ENCODE measurements around the gene C2orf66. TPM values are rescaled to one million over a fixed set of nuclear protein-coding genes. Genes with fewer than 3 reads are reported as not detected.

The C2orf66 gene
- total RNA-seq (not detected), polyA plus RNA-seq (not detected)

- DNase-seq (no peak), ATAC-seq (ENCODE audit: low read depth in 2 of 2) (no peak)
- Histone ChIP-seq H3K27ac (ENCODE audit: insufficient read depth, low read length, poor library complexity, severe bottlenecking) (no peak within 1 kb of the TSS), H3K4me3 (ENCODE audit: low read depth, low read length) (no peak within 1 kb of the TSS), H3K9me3 (ENCODE audit: control insufficient read depth in 2 of 2, low read length in 2 of 2) (no peaks in the 10 kb centered on the region), H3K4me1 (ENCODE audit: control insufficient read depth, insufficient read depth, low read length, poor library complexity, severe bottlenecking) (no peaks in the 10 kb centered on the region), H3K36me3 (ENCODE audit: control insufficient read depth, insufficient read depth, low read length) (no peaks in the 10 kb centered on the region), H3K27me3 (ENCODE audit: control insufficient read depth, insufficient read depth, low read length) (peaks cover 25% of the 10 kb centered on the region)
- H3K36me3 Mint-ChIP-seq: no peaks in the 10 kb centered on the region
- peak within 1 kb of the TSS in 1 of 4 donors; percentile 12 for H3K4me3 Mint-ChIP-seq
- no peaks in the 10 kb centered on the region for H3K4me1 Mint-ChIP-seq
- H3K27me3 Mint-ChIP-seq: peaks cover 53% of the 10 kb centered on the region
- H3K27ac Mint-ChIP-seq: no peak within 1 kb of the TSS
- H3K9me3 Mint-ChIP-seq: peaks cover 0 to 8% (median 4%) of the 10 kb centered on the region in 7 donors
Measured at GRCh38 chr2:196809260-196809659, at the start of gene C2orf66. Gene C2orf66 (minus strand): TSS chr2:196809355. CDS start chr2:196809336, 19 bp downstream.

- H3K9me3 ChIP-seq (ENCODE audit: control insufficient read depth in 2 of 2, low read length in 2 of 2): peaks cover 5 to 7% of the 10 kb centered on the region in 2 experiments
- Mint-ChIP-seq H3K27ac (no peak overlapping the region), H3K36me3 (peaks cover 24% of the 10 kb centered on the region), H3K27me3 (no peaks in the 10 kb centered on the region), H3K4me1 (peaks cover 2 to 10% (median 3%) of the 10 kb centered on the region in 4 donors), H3K9me3 (peaks cover 0 to 11% (median 5%) of the 10 kb centered on the region in 7 donors), H3K4me3 (no peak overlapping the region)
- no peak overlapping the region for H3K4me3 ChIP-seq (ENCODE audit: low read depth, low read length)
- peaks cover 13% of the 10 kb centered on the region for H3K36me3 ChIP-seq (ENCODE audit: control insufficient read depth, insufficient read depth, low read length)
- H3K27ac ChIP-seq (ENCODE audit: insufficient read depth, low read length, poor library complexity, severe bottlenecking): no peak overlapping the region
- no peak for DNase-seq
- ATAC-seq (ENCODE audit: low read depth in 2 of 2): no peak
- H3K4me1 ChIP-seq (ENCODE audit: control insufficient read depth, insufficient read depth, low read length, poor library complexity, severe bottlenecking): no peaks in the 10 kb centered on the region
- no peaks in the 10 kb centered on the region for H3K27me3 ChIP-seq (ENCODE audit: control insufficient read depth, insufficient read depth, low read length)
Measured at GRCh38 chr2:196854629-196855028, 45.5 kb upstream of the C2orf66 start.

GRCh38 chr2:196853301-196854087 is 44.3 kb upstream of the C2orf66 start:
- no peak for ATAC-seq (ENCODE audit: low read depth in 2 of 2)

GRCh38 chr2:196851088-196851487 is 41.9 kb upstream of the C2orf66 start:
- Histone ChIP-seq H3K27me3 (ENCODE audit: control insufficient read depth, insufficient read depth, low read length) (no peaks in the 10 kb centered on the region), H3K4me3 (ENCODE audit: low read depth, low read length) (no peak overlapping the region), H3K36me3 (ENCODE audit: control insufficient read depth, insufficient read depth, low read length) (no peaks in the 10 kb centered on the region), H3K9me3 (ENCODE audit: control insufficient read depth in 2 of 2, low read length in 2 of 2) (no peaks in the 10 kb centered on the region), H3K27ac (ENCODE audit: insufficient read depth, low read length, poor library complexity, severe bottlenecking) (no peak overlapping the region), H3K4me1 (ENCODE audit: control insufficient read depth, insufficient read depth, low read length, poor library complexity, severe bottlenecking) (peaks cover 3% of the 10 kb centered on the region)
- Mint-ChIP-seq H3K36me3 (peaks cover 13% of the 10 kb centered on the region), H3K27me3 (no peaks in the 10 kb centered on the region), H3K27ac (peak overlapping the region in 2 of 3 donors; percentile 35 to 47), H3K4me3 (no peak overlapping the region), H3K4me1 (peaks cover 6 to 16% (median 9%) of the 10 kb centered on the region in 4 donors), H3K9me3 (no peaks in the 10 kb centered on the region)
- ATAC-seq (ENCODE audit: low read depth in 2 of 2) (no peak), DNase-seq (no peak)

More at GRCh38 chr2:196853301-196854087, 44.3 kb upstream of the C2orf66 start:
- Histone ChIP-seq H3K27ac (ENCODE audit: insufficient read depth, low read length, poor library complexity, severe bottlenecking) (no peak overlapping the region), H3K36me3 (ENCODE audit: control insufficient read depth, insufficient read depth, low read length) (peaks cover 7% of the 10 kb centered on the region), H3K9me3 (ENCODE audit: control insufficient read depth in 2 of 2, low read length in 2 of 2) (no peaks in the 10 kb centered on the region), H3K27me3 (ENCODE audit: control insufficient read depth, insufficient read depth, low read length) (no peaks in the 10 kb centered on the region), H3K4me1 (ENCODE audit: control insufficient read depth, insufficient read depth, low read length, poor library complexity, severe bottlenecking) (no peaks in the 10 kb centered on the region), H3K4me3 (ENCODE audit: low read depth, low read length) (no peak overlapping the region)
- Mint-ChIP-seq H3K4me1 (peaks cover 2 to 12% (median 3%) of the 10 kb centered on the region in 4 donors), H3K4me3 (no peak overlapping the region), H3K36me3 (peaks cover 15% of the 10 kb centered on the region), H3K9me3 (peaks cover 0 to 3% (median 1%) of the 10 kb centered on the region in 7 donors), H3K27me3 (no peaks in the 10 kb centered on the region), H3K27ac (no peak overlapping the region)
- no peak for DNase-seq

GRCh38 chr2:196849895-196850294 is 40.7 kb upstream of the C2orf66 start:
- H3K4me1 ChIP-seq (ENCODE audit: control insufficient read depth, insufficient read depth, low read length, poor library complexity, severe bottlenecking): peaks cover 3% of the 10 kb centered on the region
- no peak overlapping the region for H3K4me3 ChIP-seq (ENCODE audit: low read depth, low read length)
- H3K4me3 Mint-ChIP-seq: no peak overlapping the region
- peaks cover 20% of the 10 kb centered on the region for H3K36me3 Mint-ChIP-seq
- no peaks in the 10 kb centered on the region for H3K27me3 Mint-ChIP-seq
- peaks cover 7% of the 10 kb centered on the region for H3K36me3 ChIP-seq (ENCODE audit: control insufficient read depth, insufficient read depth, low read length)
- DNase-seq (no peak), ATAC-seq (ENCODE audit: low read depth in 2 of 2) (no peak)
- no peak overlapping the region for H3K27ac ChIP-seq (ENCODE audit: insufficient read depth, low read length, poor library complexity, severe bottlenecking)
- no peaks in the 10 kb centered on the region for H3K9me3 Mint-ChIP-seq
- H3K27ac Mint-ChIP-seq: peak overlapping the region in 1 of 3 donors; percentile 18
- no peaks in the 10 kb centered on the region for H3K9me3 ChIP-seq (ENCODE audit: control insufficient read depth in 2 of 2, low read length in 2 of 2)
- peaks cover 7 to 16% (median 9%) of the 10 kb centered on the region in 4 donors for H3K4me1 Mint-ChIP-seq
- no peaks in the 10 kb centered on the region for H3K27me3 ChIP-seq (ENCODE audit: control insufficient read depth, insufficient read depth, low read length)

- H3K27me3 Mint-ChIP-seq: no peaks in the 10 kb centered on the region
- Histone ChIP-seq H3K27ac (ENCODE audit: insufficient read depth, low read length, poor library complexity, severe bottlenecking) (no peak overlapping the region), H3K36me3 (ENCODE audit: control insufficient read depth, insufficient read depth, low read length) (peaks cover 14% of the 10 kb centered on the region), H3K4me1 (ENCODE audit: control insufficient read depth, insufficient read depth, low read length, poor library complexity, severe bottlenecking) (peaks cover 3% of the 10 kb centered on the region), H3K9me3 (ENCODE audit: control insufficient read depth in 2 of 2, low read length in 2 of 2) (no peaks in the 10 kb centered on the region), H3K4me3 (ENCODE audit: low read depth, low read length) (no peak overlapping the region), H3K27me3 (ENCODE audit: control insufficient read depth, insufficient read depth, low read length) (no peaks in the 10 kb centered on the region)
- peaks cover 0 to 2% (median 0%) of the 10 kb centered on the region in 7 donors for H3K9me3 Mint-ChIP-seq
- H3K4me1 Mint-ChIP-seq: peaks cover 7 to 11% (median 9%) of the 10 kb centered on the region in 4 donors
- DNase-seq (peak in 1 of 3 donors; percentile 18), ATAC-seq (ENCODE audit: low read depth in 2 of 2) (no peak)
- H3K27ac Mint-ChIP-seq: peak overlapping the region in 1 of 3 donors; percentile 13
- H3K36me3 Mint-ChIP-seq: peaks cover 23% of the 10 kb centered on the region
- H3K4me3 Mint-ChIP-seq: no peak overlapping the region
Measured at GRCh38 chr2:196846295-196846694, 37.1 kb upstream of the C2orf66 start.

- Histone ChIP-seq H3K4me3 (ENCODE audit: low read depth, low read length) (no peak overlapping the region), H3K36me3 (ENCODE audit: control insufficient read depth, insufficient read depth, low read length) (peaks cover 21% of the 10 kb centered on the region), H3K27me3 (ENCODE audit: control insufficient read depth, insufficient read depth, low read length) (no peaks in the 10 kb centered on the region), H3K4me1 (ENCODE audit: control insufficient read depth, insufficient read depth, low read length, poor library complexity, severe bottlenecking) (peaks cover 3% of the 10 kb centered on the region), H3K9me3 (ENCODE audit: control insufficient read depth in 2 of 2, low read length in 2 of 2) (no peaks in the 10 kb centered on the region), H3K27ac (ENCODE audit: insufficient read depth, low read length, poor library complexity, severe bottlenecking) (no peak overlapping the region)
- DNase-seq (no peak), ATAC-seq (ENCODE audit: low read depth in 2 of 2) (no peak)
- H3K4me1 Mint-ChIP-seq: peaks cover 7 to 11% (median 8%) of the 10 kb centered on the region in 4 donors
- no peak overlapping the region for H3K27ac Mint-ChIP-seq
- H3K4me3 Mint-ChIP-seq: no peak overlapping the region
- peaks cover 0 to 2% (median 0%) of the 10 kb centered on the region in 7 donors for H3K9me3 Mint-ChIP-seq
- peaks cover 28% of the 10 kb centered on the region for H3K36me3 Mint-ChIP-seq
- no peaks in the 10 kb centered on the region for H3K27me3 Mint-ChIP-seq
Measured at GRCh38 chr2:196845371-196845770, 36.2 kb upstream of the C2orf66 start.

All from CD4-positive, CD25-positive, alpha-beta regulatory T cell (primary cell).